HL-60/S4 treated with phorbol 12-myristate 13-acetate at 8.2 ng/mL for 4 days and 3 days (cell line): ENCODE measurements around the gene RAP2A.

Experiments used
- in situ Hi-C: fragments of 300-500 bp; cut with MboI; formaldehyde crosslinking; loops from 2 replicates; pipeline ENCODE4 v1.15.0; 2022; ENCODE audit warnings: low sequenced_read_pairs

The RAP2A gene

DNA sequence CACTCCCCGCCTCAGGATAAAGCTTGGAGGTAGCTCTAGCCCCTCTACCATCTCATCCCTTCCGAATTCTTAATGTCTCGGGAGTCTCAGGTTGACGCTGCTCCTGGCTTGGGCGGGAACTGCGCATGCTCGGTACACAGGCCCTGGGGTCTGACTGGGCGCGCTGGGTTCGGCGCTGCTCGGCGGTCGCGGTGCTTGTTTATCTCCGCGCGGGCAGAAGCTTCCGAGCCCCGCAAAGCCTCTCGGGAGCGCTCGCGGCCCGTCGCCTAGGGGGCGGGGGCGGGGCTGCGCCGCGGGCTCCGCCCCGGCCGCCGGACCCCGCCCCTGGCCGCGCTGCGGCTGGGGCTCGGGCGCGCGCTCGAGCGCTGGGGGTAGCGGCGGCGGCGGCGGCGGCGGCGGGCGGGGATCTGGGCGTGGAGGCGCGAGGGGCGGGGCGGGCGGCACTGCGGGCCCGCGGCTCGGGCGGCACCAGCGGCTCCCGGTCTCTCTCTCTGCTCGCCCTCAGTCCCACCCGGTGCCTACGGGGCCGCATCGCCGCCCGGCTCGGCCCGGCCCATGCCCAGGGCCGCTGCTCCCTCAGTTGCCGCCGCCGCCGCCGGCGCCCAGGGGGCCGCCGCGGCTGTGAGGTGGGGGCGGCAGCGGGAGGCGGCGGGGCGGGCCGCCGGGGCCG lies at the start of gene RAP2A:
TSS of gene RAP2A (plus strand) at position 443 of the 670 bp plus-strand sequence. CDS start 302 bp downstream, outside the sequence.
- in situ Hi-C loops: no loop called here

- in situ Hi-C loops: no loop called here
Observed at GRCh38 chr13:97384371-97384770, 49.6 kb upstream of the RAP2A start.

DNA sequence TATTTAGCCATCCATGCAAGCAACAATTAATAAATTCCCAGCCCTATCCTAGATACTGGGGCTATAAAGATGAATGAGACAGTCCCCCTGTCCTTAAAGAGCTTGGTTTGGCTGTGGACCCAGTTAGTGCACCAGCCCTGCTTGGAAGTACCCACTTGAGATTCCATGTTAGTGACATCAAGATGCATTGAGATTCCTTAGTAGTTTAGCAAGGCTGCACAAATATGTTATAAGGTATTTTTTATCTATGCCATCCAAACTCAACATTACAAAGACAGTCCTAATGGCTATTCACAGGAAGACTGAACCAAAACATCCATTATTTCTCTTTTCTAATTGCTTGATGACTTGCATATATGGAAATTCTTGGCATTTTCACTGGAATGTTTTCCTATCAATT lies 48.8 kb upstream of the RAP2A start:
- in situ Hi-C loops: no loop called here

DNA sequence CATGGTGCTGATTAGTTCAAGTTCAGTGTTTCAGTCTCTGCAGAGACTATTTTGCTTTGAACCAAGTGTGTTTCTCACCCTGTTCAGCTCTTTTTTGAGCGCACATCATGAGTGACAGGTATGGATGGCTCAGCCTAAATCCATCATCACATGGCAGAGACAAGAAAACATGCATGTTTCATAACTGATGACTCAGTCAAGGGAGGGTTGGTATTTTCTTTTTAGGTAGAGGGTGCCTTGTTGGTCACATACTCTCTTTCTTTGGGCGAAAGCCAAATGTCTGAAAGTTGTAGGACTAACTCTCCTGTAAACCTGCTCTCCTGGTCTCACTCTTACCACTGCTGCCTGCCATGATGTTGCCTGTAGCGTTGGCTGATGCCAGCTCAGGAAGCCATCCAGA lies 48.1 kb upstream of the RAP2A start:
- in situ Hi-C loops: no loop called here

DNA sequence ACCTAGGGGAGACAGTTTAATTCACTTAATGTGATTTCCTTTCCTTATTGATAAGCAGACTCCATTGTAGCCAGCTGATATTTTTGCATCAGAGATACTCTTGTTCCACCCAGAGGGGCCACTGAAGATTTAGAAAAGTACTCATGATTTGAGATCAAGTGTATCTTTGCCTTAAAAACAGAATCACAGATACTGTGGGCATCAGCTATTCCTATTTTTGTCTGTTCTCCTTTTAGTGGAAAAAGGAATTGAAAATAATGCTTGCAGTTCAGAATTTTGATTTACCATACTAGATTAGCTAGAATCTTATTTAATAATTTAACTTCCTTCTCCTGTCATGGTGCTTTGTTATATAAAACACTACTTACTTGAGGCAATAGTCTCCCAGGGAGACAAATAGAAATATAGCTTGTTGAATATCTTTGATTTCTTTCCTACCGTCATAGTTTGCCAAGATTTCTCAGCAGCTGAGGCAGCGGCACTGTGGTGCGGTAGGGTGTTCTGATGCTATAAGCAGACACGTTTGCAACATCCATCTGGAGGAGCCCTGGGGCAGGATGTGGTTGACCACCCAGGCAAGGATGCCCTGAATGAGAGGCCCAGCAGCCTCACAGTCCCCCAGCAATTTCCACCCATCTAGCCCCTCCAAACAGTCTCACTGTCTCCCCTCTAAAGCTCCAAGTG lies 47.0 kb upstream of the RAP2A start:
- in situ Hi-C loops: no loop called here

DNA sequence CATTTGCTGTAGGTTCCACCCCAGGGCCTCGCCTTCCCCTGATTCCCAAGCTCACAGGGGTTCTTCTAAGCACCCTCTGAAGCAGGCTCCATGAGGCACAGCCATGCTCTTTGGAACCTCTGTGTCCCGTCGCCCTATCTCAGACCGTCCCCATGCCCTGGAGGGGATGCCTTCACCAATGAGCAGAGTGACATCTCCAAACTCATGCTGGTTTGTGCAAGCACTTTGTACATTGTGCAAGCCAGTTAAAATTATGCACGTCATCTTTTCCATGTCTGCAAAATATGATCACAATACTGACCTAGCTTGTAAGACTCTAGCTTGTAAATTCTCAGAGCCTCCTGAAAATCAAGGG lies 46.5 kb upstream of the RAP2A start:
- in situ Hi-C loops: no loop called here

GRCh38 chr13:97387890-97388289 lies 46.1 kb upstream of the RAP2A start:
- in situ Hi-C loops: no loop called here

- in situ Hi-C loops: no loop called here
Observed at GRCh38 chr13:97388373-97388772, 45.6 kb upstream of the RAP2A start.

GRCh38 chr13:97390941-97391600 lies 42.9 kb upstream of the RAP2A start:
- in situ Hi-C loops: no loop called here

GRCh38 chr13:97392020-97392419 lies 41.9 kb upstream of the RAP2A start:
- in situ Hi-C loops: no loop called here

DNA sequence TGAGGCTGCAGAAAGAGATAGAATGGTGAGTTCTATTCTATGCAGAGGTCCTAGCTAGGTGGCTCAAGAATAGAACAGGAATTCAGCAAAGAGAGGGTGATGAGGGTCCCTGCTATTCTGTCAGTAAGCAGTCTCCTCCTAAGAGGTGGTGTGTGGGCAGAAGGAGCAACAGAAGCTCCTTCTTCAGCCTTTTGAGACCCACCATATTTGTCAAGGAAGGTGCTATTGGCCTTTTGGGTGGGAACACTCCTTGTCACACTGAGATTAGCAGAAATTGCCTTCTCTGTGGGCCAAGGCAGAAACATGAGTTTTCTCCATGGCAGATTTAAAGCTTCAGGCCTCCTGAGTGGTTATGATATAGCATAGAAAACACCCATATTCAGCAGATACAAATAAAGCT lies 39.4 kb upstream of the RAP2A start:
- in situ Hi-C loops: no loop called here

DNA sequence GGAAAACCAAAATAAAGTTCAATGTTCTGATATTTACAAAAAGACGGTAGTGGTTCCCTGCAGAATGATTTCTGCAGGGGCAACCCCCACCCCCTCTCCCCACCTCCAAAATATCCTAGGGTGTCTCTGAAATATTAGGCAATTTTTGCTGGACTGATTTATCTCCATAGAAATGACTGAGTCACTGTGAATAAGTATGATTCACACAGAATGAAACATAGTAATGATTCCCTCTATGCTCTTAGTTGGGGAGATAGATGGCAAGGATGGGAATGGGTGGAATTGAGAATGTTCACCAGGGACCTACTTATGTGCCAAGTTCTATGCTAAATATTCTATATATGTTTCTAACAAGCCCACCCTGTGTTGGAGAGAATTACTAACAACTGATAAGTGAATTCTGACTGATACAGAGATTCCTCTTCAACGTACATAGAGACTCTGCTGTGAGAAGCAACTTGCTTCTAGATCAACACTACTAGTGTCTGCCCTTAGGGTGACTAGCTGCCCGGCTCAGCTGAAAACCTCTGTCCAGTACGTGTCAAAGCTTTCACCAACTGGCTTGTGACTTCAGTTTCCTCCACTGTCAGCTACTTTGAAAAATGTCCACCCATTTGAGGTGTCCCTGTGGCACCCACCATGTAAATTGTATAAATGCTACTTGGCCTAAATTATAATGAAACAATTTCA lies 38.4 kb upstream of the RAP2A start:
- in situ Hi-C loops: no loop called here

DNA sequence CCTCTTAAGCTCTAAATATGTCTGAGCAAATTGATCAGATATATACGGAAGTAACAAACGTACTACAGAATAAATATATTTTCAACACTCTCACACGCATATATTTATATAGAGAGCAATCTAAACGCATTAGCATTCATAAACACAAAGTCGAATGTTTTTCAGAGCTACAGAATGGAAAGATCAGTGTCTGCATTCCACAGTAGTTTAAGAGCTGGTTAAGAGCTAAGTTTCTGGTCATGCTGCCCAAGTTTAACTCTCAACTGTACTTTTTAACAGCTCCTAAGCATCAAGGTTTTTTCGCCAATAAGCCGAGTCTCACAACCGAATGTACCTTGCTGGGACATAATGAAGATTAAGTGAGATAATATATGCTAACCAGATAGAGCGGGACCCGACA lies 36.7 kb upstream of the RAP2A start:
- in situ Hi-C loops: no loop called here

DNA sequence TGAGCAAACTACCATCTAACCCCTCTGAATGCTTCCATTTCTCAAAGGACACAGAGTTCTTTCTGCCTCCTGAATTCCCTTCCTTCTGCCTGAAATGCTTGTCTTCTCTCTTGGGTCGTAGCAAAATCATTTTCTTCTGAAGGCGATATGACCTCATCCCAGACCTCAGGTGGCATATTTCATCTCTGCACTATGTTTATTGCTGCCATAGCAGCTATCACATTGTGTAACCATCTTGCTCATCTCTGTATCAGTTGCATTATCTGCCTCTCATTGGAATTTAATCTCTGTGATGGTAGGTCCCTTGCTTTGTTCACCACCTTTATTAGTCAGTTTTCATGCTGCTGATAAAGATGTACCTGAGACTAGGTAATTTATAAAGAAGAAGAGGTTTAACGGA lies 32.5 kb upstream of the RAP2A start:
- in situ Hi-C loops: no loop called here

DNA sequence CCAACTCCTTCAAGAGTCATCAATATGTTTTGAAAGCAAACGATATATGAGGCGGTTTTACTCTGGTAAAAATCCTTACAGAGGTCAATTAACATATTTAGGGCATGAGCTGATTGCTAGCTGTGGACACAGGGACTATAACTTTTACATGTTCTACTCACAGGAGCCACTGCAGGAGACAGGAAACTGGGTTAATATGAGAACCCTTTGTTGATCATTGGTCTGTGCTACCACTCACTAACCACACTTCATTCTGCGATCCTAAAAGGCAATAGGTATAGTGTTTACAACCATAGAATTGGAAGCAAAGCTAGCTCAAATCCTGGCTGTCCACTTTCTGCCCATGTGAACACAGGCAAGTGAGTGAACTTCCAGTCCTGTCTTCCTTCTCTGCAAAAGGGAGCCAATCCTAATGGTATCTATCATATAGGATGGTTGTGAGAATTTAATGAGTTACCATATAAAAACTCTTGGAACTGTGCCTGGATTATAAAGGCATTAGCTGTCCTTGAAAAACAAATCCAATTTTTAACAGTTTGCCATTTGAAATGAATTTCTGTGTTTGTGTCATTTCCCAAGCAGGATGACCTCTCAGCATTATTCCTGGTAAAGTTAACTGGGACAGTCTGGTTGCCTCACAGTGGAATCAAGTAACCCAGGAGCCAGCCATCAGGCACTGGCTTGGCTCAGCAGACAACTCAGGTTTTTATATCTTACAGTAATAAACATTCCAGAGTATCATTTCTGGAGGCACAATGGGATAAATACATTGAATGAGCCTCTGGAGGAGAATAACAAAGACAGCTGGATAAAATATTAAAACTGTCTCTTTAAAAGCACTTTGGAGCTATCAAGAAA lies 29.8 kb upstream of the RAP2A start:
- in situ Hi-C loops: no loop called here

DNA sequence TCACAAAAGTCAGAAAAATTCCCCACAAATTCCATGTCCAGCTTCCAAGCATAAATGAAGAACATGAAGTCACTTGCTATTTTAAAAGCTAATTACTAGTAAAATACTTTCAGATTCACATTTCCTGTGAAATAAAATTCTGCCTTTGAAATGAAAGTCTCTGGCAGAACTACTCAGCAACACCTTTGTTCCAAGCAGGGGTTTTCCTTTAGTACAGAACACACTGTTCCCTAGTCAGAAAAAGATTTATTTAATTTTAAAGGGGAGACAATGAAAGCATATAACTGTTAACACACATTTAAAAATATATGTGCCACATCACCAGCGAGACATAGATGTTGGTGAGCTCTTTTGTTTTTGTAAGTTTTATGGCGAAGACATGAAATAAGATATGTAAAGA lies 26.4 kb upstream of the RAP2A start:
- in situ Hi-C loops: no loop called here

DNA sequence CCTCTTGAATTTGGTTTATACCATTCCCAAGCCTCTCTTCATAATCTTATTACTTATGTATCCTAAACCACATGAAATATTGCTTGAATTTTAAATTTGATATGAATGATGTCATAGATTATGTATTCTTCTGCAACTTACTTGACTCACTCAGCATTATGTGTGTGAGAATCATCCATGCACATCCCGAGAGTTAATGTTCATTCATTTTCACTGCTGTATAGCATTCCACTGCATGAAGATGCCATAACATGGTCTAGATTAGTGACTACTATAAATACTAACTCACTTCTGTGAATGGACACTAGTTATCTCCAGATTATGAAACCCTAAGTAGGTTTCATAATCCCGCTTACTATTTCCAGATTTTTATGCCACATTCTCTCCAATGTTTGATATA lies 25.0 kb upstream of the RAP2A start:
- in situ Hi-C loops: no loop called here

GRCh38 chr13:97411984-97412383 lies 22.0 kb upstream of the RAP2A start:
- in situ Hi-C loops: no loop called here

DNA sequence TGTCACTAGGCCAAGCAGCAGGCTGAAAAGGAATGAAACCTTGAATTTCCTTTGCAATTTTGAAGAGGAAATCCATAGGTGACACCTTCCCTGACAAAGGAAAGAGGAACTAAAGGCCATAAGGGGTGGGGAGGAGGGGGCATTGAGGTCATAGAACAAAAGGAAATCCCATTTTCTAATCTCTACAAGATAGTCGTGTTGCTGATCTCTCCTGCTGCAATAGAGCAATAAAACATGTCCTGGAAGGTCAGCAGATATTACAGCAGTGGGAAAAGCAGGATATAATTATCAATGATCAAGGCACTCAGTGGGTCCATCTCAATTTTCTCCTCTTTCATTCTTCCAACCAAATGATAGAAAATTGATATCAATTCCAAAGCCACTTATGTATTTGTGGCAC lies 20.3 kb upstream of the RAP2A start:
- in situ Hi-C loops: no loop called here

- in situ Hi-C loops: no loop called here
Observed at GRCh38 chr13:97414392-97414791, 19.6 kb upstream of the RAP2A start.

GRCh38 chr13:97417698-97418097 lies 16.3 kb upstream of the RAP2A start:
- in situ Hi-C loops: no loop called here
